Type B pancreatic cell (in vitro differentiated cells): ENCODE data around the gene GRIK4. TPM values are rescaled to one million over a fixed set of nuclear protein-coding genes. Genes with fewer than 3 reads are reported as not detected.

Experiments used
- DNase-seq: peaks from one replicate; pipeline ENCODE4 v3.0.0; 2021; ENCODE audit warnings: mixed read lengths; ENCODE audit not compliant: unreplicated experiment; ENCODE audit errors: extremely low spot score
- H3K27ac Mint-ChIP-seq: 2 replicates; pipeline ENCODE4 v1.8.0; 2021; ENCODE audit warnings: mild to moderate bottlenecking, mixed read lengths
- H3K27me3 Mint-ChIP-seq: 2 replicates; pipeline ENCODE4 v1.8.0; 2021; ENCODE audit warnings: mixed read lengths
- H3K36me3 Mint-ChIP-seq: 2 replicates; pipeline ENCODE4 v1.8.0; 2021; ENCODE audit warnings: mixed read lengths
- H3K4me1 Mint-ChIP-seq: one replicate; pipeline ENCODE4 v1.8.0; 2021; ENCODE audit warnings: mixed read lengths; ENCODE audit not compliant: unreplicated experiment
- H3K4me3 Mint-ChIP-seq: 2 replicates; pipeline ENCODE4 v1.8.0; 2021; ENCODE audit warnings: mild to moderate bottlenecking, mixed read lengths
- H3K9me3 Mint-ChIP-seq: 2 replicates; pipeline ENCODE4 v1.8.0; 2021; ENCODE audit warnings: mixed read lengths
- total RNA-seq: library from RNA; stranded (reverse); gene quantifications from 2 replicates; pipeline ENCODE4 v1.2.1, GENCODE V29; 2021; ENCODE audit warnings: low replicate concordance
- TF ChIP-seq, protein P1 (sequence below): fragments of 200-600 bp; sonication (generic); conservative IDR thresholded peaks from 2 replicates; pipeline ENCODE4 v1.5.0; 2021; ENCODE audit warnings: antibody characterized with exemption, mild to moderate bottlenecking

The GRIK4 gene
- total RNA-seq, 1 donor from 2014 or later: 0.72 TPM

DNA sequence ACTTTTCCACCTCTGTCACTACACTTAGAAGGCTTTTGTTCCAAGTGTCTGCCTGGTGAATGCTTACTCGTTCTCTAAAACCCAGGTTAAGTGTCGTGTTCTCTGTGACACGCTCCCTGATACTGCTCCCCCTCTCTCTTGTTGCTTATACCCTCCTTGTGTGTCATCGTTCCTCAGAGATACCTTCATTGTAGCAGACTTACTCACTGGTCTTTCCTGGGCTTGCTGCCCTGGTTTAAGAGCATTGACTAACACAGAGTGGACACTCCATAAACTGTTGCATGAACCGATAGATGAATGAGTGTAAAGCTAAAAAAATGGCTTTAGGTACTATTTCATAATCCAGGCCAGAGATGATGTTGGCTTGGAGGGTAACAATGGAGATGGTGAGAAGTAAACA, 171.3 kb downstream of the GRIK4 start:
- TF ChIP-seq, protein P1, sequence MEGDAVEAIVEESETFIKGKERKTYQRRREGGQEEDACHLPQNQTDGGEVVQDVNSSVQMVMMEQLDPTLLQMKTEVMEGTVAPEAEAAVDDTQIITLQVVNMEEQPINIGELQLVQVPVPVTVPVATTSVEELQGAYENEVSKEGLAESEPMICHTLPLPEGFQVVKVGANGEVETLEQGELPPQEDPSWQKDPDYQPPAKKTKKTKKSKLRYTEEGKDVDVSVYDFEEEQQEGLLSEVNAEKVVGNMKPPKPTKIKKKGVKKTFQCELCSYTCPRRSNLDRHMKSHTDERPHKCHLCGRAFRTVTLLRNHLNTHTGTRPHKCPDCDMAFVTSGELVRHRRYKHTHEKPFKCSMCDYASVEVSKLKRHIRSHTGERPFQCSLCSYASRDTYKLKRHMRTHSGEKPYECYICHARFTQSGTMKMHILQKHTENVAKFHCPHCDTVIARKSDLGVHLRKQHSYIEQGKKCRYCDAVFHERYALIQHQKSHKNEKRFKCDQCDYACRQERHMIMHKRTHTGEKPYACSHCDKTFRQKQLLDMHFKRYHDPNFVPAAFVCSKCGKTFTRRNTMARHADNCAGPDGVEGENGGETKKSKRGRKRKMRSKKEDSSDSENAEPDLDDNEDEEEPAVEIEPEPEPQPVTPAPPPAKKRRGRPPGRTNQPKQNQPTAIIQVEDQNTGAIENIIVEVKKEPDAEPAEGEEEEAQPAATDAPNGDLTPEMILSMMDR: no peak
- DNase-seq: no peak
- Mint-ChIP-seq H3K4me3 (no peak overlapping the region), H3K27ac (no peak overlapping the region), H3K27me3 (peaks cover 47% of the 10 kb centered on the region), H3K9me3 (no peaks in the 10 kb centered on the region), H3K4me1 (no peaks in the 10 kb centered on the region), H3K36me3 (no peaks in the 10 kb centered on the region)

DNA sequence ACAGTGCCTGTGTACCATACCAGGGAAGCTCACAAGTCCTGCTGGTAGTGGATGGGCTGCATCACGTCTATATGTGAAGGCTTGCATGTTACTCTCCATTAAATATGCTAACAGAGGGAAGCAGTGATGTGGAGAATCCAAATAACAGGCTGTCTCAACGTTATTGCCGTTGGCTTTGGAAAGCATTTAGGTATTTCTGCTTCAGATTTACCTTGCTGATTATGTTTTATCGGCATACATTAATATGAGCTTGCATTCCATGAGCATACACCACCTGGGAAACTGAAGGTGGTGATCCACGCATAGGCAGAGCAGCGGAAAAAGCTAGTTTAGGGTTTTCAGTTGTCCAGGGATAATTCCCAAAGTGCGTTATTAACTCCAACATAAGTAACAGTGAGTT, 175.0 kb downstream of the GRIK4 start:
- Mint-ChIP-seq H3K27ac (no peak overlapping the region), H3K4me3 (no peak overlapping the region), H3K9me3 (no peaks in the 10 kb centered on the region), H3K27me3 (peaks cover 55% of the 10 kb centered on the region), H3K36me3 (no peaks in the 10 kb centered on the region), H3K4me1 (no peaks in the 10 kb centered on the region)
- DNase-seq: no peak
- TF ChIP-seq, protein P1: no peak

DNA sequence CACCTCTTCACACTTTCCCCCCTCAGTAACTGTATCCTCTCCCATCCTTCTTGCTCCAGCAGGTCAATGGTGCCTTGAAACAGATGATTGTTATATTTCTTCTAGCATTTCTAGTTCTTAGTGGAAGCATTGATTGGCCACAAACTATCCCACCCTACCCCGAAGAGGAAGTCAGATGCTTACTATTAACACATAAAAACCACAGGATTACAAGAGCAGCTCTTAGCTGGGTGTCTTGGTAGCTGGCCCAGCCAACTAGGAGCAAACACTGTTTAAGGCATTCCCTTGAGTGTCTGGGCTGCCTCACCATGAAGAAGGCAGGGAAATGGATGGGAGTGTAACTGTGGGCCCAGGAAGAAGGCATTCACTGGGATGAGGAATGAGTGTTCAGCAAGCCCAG, 176.6 kb downstream of the GRIK4 start:
- Mint-ChIP-seq H3K4me1 (no peaks in the 10 kb centered on the region), H3K36me3 (no peaks in the 10 kb centered on the region), H3K27ac (no peak overlapping the region), H3K27me3 (peaks cover 46% of the 10 kb centered on the region), H3K4me3 (no peak overlapping the region), H3K9me3 (no peaks in the 10 kb centered on the region)
- TF ChIP-seq, protein P1: no peak
- no peak for DNase-seq

DNA sequence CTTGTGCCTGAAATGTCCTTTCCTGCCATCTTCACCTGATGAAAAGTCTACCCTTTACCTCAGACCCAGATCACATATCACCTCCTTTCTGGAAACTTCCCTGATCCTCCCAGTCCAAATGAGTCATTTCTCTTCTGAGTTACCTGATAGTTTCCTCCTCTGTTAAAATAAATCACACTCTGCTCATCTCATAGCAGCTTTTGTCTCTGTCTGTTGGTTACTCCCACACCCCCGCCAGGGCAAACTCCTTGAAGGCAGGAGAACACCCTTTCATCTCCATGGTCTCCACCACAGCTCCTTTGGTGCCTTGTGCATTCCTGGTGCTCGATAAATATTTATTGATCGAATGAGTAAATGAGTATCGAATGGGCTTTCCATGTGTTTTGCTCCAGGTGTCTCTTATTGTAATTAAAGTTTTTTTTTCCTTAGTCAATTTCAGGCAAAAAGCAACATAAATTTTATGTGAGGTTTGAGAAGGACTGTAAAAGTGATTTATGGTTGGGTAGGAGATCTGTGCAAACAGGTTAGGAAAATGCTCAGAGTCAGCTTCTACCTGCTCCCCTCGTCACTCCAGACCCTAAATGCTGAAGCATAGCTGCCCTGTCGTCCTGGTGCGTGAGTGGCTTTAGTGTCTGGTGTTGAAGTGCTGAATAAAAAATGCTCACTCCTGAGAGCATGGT, 178.2 kb downstream of the GRIK4 start:
- H3K4me1 Mint-ChIP-seq: no peaks in the 10 kb centered on the region
- peaks cover 44% of the 10 kb centered on the region for H3K27me3 Mint-ChIP-seq
- H3K4me3 Mint-ChIP-seq: no peak overlapping the region
- H3K27ac Mint-ChIP-seq: no peak overlapping the region
- no peak for DNase-seq
- no peaks in the 10 kb centered on the region for H3K9me3 Mint-ChIP-seq
- TF ChIP-seq, protein P1: no peak
- no peaks in the 10 kb centered on the region for H3K36me3 Mint-ChIP-seq

DNA sequence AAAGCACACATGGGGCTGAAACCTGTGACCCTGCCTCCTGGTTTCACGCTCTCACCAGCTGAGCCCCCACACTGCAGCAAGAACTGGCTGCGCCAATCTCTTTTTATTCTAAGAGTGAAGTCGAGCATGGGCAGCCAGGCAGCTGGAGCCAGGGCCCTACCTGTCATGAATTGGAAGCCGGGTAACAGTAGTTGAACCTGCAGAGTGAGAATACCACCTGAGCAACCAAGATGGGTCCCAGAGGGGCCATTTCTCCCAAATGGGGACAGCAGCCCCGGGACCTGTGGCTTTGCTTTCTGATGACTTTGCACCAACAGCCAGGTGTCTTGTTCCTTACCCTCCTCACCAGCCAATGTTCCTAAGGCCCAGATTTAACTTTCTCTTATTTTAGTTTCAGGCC, 178.9 kb downstream of the GRIK4 start:
- Mint-ChIP-seq H3K36me3 (no peaks in the 10 kb centered on the region), H3K27me3 (peaks cover 40% of the 10 kb centered on the region), H3K27ac (no peak overlapping the region), H3K4me1 (no peaks in the 10 kb centered on the region), H3K9me3 (no peaks in the 10 kb centered on the region), H3K4me3 (no peak overlapping the region)
- no peak for DNase-seq
- TF ChIP-seq, protein P1: no peak
